NCI-H345 treated with DMSO at 0.1 percent for 48 hours (cell line): ENCODE data around the gene ALKBH3.

Source experiments
- DNase-seq: peaks from one replicate; lab custom pipeline; 2025; ENCODE audit not compliant: unreplicated experiment; lab: John Stamatoyannopoulos, UW

ALKBH3 gene

DNA sequence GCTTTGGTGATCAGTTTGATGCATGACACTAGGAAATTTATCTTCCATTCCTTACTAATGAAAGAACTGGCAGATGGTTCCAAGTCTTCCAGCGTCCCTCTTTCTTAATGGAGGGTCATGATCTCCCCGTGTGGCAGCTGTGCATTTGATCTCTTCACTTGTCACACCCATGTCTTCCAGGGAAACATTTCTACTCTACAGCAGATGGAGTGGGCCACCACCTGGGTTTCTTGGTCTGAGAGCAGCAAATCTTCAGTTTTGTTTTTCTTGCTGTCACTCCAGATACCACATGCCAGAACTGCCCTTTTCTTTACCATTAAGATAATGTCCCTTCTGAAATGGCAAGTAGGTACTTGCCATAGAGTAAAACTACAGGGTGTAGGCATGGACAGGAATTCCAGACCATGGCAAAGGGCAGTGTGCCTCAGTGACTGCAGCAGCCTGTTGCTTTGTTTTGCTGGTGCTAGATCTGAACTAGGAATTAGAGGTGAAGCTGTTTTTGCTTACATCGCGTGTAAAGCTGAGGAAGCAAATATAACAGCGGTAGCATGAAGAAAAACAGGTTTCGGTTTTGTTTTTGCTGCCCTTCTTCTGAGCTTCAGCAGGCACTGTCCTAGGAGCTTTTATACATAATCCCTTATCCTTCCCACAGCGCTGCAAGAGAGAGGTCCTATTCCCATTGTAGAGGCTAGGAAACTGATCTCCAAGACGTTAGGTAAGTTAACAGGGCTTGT is 41.1 kb downstream of the ALKBH3 start:
- no peak for DNase-seq

GRCh38 chr11:43922295-43922648 is 41.6 kb downstream of the ALKBH3 start:
- no peak for DNase-seq

DNA sequence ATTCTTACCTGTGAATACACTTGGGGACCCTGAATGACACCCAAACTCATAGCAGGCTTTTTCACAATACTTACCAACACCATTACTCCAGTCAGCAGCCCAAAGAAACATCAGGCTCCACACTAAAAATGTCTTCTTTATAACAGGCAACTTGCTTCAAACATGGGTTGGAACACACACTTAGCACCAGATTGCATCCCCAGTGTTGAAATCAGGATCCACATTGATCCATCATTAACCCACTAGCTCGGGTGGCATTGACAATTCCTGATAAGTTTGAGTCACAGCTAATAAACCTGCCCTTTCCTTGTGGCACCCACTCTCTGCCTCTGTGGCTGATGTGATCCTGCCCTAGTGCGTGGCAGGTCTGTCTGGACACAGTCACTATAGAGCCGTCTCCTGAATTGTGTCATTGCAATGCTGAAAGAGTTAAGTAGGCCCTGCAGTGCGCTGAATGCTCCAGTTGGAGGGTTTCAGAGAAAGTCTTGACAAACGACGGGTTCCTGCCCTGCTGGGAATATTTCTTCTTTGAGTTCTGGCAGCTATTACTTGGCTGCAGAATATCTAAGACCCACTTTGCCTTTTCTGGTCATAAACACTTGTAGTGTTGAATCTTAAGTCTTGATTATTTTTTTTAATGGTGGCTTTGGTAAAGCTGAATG is 42.2 kb downstream of the ALKBH3 start:
- DNase-seq: no peak

GRCh38 chr11:43923406-43924111 is 42.9 kb downstream of the ALKBH3 start:
- DNase-seq: no peak

DNA sequence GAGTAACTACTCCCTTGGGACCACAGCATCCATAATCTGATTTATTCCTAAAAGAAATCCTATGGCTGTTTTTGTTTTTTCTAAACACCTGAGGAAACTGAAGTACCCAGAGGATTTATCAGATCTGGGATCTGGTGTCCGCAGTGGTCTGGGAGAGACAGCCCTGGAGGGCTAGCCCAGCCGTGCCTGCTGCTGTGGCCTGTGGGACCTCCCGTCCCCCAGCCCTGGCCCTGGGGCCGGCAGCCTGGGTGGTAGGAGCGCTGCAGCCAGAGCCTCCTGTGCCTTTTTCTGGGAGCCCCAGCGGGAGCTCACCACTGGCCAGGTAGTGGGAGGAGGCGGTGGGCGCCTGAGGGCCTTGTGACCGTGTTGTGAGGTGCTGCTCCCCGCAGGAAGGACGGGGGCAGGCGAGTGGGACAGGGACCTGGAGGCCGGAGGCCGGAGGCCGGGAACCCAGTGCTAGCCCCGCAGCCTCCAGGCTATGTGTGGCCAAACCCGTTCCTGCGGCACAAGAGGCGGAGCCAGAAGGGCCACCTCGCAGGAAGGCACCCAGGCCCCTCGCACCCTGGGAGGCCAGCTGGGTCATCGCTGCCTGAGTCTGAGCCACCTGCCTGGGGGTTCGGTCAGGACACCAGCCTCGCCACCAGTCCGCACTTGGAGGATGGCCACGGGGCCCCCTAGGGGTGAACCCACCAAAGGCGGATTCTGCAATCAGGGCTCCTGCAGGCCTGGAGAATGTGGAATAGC is 43.7 kb downstream of the ALKBH3 start:
- no peak for DNase-seq

GRCh38 chr11:43925063-43925931 is 44.7 kb downstream of the ALKBH3 start:
- DNase-seq: no peak

GRCh38 chr11:43925932-43926505 is 45.4 kb downstream of the ALKBH3 start:
- DNase-seq: no peak

- DNase-seq: no peak
These were observed 46.4 kb downstream of the ALKBH3 start for GRCh38 chr11:43927070-43927469.

- no peak for DNase-seq
These were observed 47.5 kb downstream of the ALKBH3 start for GRCh38 chr11:43927925-43928707.

- no peak for DNase-seq
These were observed 48.1 kb downstream of the ALKBH3 start for GRCh38 chr11:43928721-43929120.

- no peak for DNase-seq
These were observed 50.5 kb downstream of the ALKBH3 start for GRCh38 chr11:43930868-43931716.

GRCh38 chr11:43931717-43932039 is 51.0 kb downstream of the ALKBH3 start:
- no peak for DNase-seq

- DNase-seq: no peak
These were observed 52.6 kb downstream of the ALKBH3 start for GRCh38 chr11:43933226-43933607.

DNA sequence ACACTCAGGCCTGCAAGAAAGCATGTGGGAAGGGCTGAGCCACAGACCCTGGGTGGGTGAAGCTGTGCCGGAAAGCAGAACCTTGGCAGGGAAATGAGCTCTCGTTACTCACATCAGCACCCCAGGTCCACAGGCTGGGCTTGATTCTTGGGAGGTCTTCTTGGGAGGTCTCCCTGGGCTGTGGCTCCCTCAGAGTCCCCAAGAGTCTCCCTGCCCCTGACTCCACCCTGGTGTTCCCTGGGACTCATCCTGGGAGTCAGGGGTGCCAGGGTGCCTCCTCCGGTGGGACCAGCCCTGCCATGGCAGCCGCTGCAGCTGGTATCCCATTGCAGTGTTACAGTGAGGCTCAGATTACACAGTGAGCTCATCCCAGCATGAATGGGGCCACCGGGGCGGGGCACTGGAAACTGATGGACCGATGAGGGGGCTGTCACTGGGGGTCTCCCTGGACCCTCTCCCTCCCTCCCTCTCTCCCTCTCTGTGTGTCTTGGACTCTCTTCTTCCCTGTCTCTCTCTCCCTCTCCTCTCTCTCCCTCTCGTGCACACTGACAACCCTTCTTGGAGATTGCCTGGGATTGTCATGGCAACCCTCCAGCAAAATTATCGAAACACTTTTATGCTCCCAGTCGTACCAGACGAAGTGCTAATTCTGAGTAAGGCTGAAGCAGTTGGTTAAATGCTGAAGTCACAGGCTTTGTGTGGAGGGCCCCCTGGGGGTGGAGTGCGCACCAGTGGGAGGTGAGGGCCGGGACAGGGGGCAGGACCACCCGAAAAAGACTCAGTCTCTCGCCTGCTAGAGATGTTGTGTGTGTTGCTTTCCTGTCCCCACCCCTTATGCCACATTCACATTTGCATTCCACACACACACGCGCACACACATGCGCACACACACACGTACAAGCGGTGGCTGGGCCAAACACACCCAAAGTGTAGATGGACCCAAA is 53.2 kb downstream of the ALKBH3 start:
- DNase-seq: no peak

DNA sequence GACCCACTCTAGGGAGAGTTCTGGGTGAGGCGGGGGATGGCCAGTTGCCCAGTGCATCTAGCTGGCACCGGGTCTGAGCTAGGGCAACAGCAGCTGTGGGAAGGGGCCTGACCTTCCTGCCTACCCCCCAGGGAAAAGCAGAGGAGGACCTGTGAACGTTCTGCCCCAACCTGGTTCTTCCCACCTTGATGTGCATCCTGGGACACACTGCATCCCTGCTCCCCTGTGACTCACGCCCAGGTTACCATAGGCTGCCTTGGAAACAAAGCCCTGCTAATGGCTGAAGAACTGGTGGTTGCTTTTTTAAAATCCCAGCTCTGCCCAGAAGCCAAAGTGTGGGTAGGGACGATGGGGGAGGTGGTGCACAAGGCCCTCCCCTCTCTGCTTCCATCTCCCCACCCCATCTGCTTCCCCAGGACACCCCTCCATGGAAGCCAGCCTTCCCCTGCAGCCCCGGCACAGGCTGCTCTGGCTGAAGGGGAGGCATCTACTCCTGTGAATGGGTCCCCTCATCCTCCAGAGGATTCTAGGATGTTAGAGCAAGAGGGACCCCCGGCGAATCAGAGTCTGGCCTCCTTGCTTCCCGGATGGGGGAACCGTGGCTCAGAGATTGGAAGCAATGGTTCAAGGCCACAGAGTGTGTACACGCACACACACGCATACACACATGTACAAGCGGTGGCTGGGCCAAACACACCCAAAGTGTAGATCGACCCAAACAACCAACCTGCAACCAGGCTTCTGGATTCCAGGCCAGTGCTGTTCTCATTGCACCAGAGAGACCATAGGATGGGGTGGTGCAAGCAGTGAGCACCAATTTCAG is 54.2 kb downstream of the ALKBH3 start:
- DNase-seq: no peak

GRCh38 chr11:43935424-43935979 is 54.9 kb downstream of the ALKBH3 start:
- no peak for DNase-seq
